Sigmoid colon (tissue), 7 donors: Measurements from ENCODE around the gene RAB39A. TPM values are rescaled to one million over a fixed set of nuclear protein-coding genes. Genes with fewer than 3 reads are reported as not detected.

ENCODE experiments used
- DNase-seq: peaks from one replicate; pipeline ENCODE4 v3.0.0-alpha.2; 2019
- H3K27ac ChIP-seq, 4 donors: fragments of 200-600 bp; sonication (generic); one replicate each; pipeline ENCODE4 v1.5.1; 2016 to 2019; ENCODE audit warnings: mild to moderate bottlenecking in 1 of 4
- H3K27me3 ChIP-seq, 3 donors: fragments of 200-600 bp; sonication (generic); one replicate each; pipeline ENCODE4 v1.5.1; 2019; ENCODE audit warnings: mild to moderate bottlenecking in 1 of 3
- H3K36me3 ChIP-seq, 4 donors: fragments of 200-600 bp; sonication (generic); one replicate each; pipeline ENCODE4 v1.5.1; 2016 to 2019
- H3K4me1 ChIP-seq, 4 donors: fragments of 200-600 bp; sonication (generic); one replicate each; pipeline ENCODE4 v1.5.1; 2017 to 2019
- H3K4me3 ChIP-seq, 4 donors: fragments of 200-600 bp; sonication (generic); one replicate each; pipeline ENCODE4 v1.5.1; 2017 to 2019; ENCODE audit warnings: mild to moderate bottlenecking in 2 of 4, moderate library complexity in 1 of 4
- H3K9me3 ChIP-seq, 4 donors: fragments of 200-600 bp in 3 of 4; sonication (generic) in 3 of 4; one replicate each; pipeline versions ENCODE4 v1.5.1 to v1.6.1; 2013 to 2019
- CTCF ChIP-seq, 4 experiments: fragments of 450-650 bp in 3 of 4; fragments of 200-600 bp in 1 of 4; IDR thresholded peaks; one replicate each; pipeline ENCODE4 v1.5.1; 2016 to 2019; ENCODE audit warnings: antibody characterized with exemption in 4 of 4, mild to moderate bottlenecking in 3 of 4, moderate library complexity in 2 of 4
- EP300 ChIP-seq, 4 donors: sonication (generic); formaldehyde crosslinking; IDR thresholded peaks; one replicate each; pipeline ENCODE4 v1.6.1; 2017; ENCODE audit warnings: antibody characterized with exemption in 4 of 4
- POLR2A ChIP-seq, 2 donors: fragments of 450-650 bp; IDR thresholded peaks; one replicate each; pipeline ENCODE4 v1.6.1; 2016; ENCODE audit warnings: antibody characterized with exemption in 2 of 2, mild to moderate bottlenecking in 2 of 2, moderate library complexity in 2 of 2
- POLR2AphosphoS5 ChIP-seq, 4 donors: sonication (generic); formaldehyde crosslinking; IDR thresholded peaks; one replicate each; pipeline ENCODE4 v1.6.1; 2017; ENCODE audit warnings: antibody characterized with exemption in 4 of 4
- WGBS, 2 donors: extraction: QIAGEN DNeasy Blood & Tissue Kit; methylation state at CpG; one replicate each; pipeline ENCODE4 v1.1.7; 2013; 5-methylcytosine and 5-hydroxymethylcytosine counted together
- intact Hi-C: fragments of 100-400 bp; cut with DNase I; formaldehyde crosslinking; loops from one replicate; pipeline ENCODE4 v1.15.1; 2023
- polyA plus RNA-seq, 3 donors: library from polyadenylated mRNA; stranded (reverse); fragments of 200-250 nt; gene quantifications; one replicate each; pipeline ENCODE4 v1.2.3, GENCODE V29; 2013
- total RNA-seq, 4 donors: library from RNA; depleted of rRNA; stranded (reverse); fragments of >200 nt; gene quantifications; one replicate each; pipeline ENCODE4 v1.1.0, GENCODE V29; 2016
- donor health status: healthy with polysubstance abuse.
- donor health status: Bipolar disorder and iron deficiency.
- donor health status: healthy.

RAB39A gene
- total and polyA plus RNA-seq, 7 donors: 0.55 to 1.8 (median 0.96) TPM; not detected in 1

- Histone ChIP-seq H3K4me1 (no peaks in the 10 kb centered on the region), H3K4me3 (no peak overlapping the region), H3K27ac (no peak overlapping the region), H3K36me3 (no peaks in the 10 kb centered on the region), H3K9me3 (no peaks in the 10 kb centered on the region), H3K27me3 (no peaks in the 10 kb centered on the region)
- DNase-seq: no peak
- no peak for TF ChIP-seq CTCF (IDR thresholded peaks at IDR 0.05)
- TF ChIP-seq POLR2A (IDR thresholded peaks at IDR 0.05): no peak
- TF ChIP-seq EP300 (IDR thresholded peaks at IDR 0.05): no peak
- TF ChIP-seq POLR2AphosphoS5 (IDR thresholded peaks at IDR 0.05): no peak
- intact Hi-C loops: no loop called here
These were observed 22.9 kb downstream of the RAB39A start for GRCh38 chr11:107951155-107951554.

DNA sequence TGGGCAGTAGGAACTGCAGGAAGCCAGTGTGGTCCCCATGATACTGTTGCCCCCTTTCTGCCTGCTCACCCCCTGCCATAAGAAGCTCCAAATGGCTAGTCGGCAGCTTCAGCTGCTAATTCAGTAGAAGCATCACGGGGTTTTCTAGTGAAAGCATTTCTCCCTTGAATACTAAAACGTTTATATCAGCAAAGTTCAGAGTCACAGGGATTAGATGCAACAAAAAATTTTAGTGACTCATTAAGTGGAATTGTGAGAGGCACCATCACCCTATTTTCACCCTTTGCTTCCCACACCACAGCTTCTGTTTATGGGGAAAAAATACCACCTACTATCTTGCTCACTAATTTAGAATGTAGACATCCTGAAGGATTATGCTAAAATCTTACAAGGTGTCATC is 25.2 kb downstream of the RAB39A start:
- intact Hi-C loops: no loop called here
- Histone ChIP-seq H3K36me3 (no peaks in the 10 kb centered on the region), H3K27me3 (no peaks in the 10 kb centered on the region), H3K9me3 (no peaks in the 10 kb centered on the region), H3K27ac (no peak overlapping the region), H3K4me1 (peaks cover 0 to 13% (median 0%) of the 10 kb centered on the region in 4 donors), H3K4me3 (no peak overlapping the region)
- DNase-seq: no peak
- WGBS, 2 donors: 72 to 76% methylated on average over 3 of the region's 3 CpGs
- TF ChIP-seq POLR2A (IDR thresholded peaks at IDR 0.05) (no peak), CTCF (IDR thresholded peaks at IDR 0.05) (no peak), EP300 (IDR thresholded peaks at IDR 0.05) (no peak), POLR2AphosphoS5 (IDR thresholded peaks at IDR 0.05) (no peak)

GRCh38 chr11:107956543-107956942 is 28.3 kb downstream of the RAB39A start:
- Histone ChIP-seq H3K4me1 (peaks cover 0 to 13% (median 0%) of the 10 kb centered on the region in 4 donors), H3K9me3 (no peaks in the 10 kb centered on the region), H3K27ac (no peak overlapping the region), H3K4me3 (no peak overlapping the region), H3K27me3 (no peaks in the 10 kb centered on the region), H3K36me3 (no peaks in the 10 kb centered on the region)
- WGBS, 2 donors: 94 to 98% methylated on average over 1 of the region's 1 CpG
- no peak for DNase-seq
- intact Hi-C loops: no loop called here
- TF ChIP-seq EP300 (IDR thresholded peaks at IDR 0.05): no peak
- no peak for TF ChIP-seq POLR2AphosphoS5 (IDR thresholded peaks at IDR 0.05)
- no peak for TF ChIP-seq CTCF (IDR thresholded peaks at IDR 0.05)
- no peak for TF ChIP-seq POLR2A (IDR thresholded peaks at IDR 0.05)

- peaks cover 0 to 13% (median 0%) of the 10 kb centered on the region in 4 donors for H3K4me1 ChIP-seq
- H3K36me3 ChIP-seq: no peaks in the 10 kb centered on the region
- intact Hi-C loops: no loop called here
- H3K9me3 ChIP-seq: no peaks in the 10 kb centered on the region
- H3K27ac ChIP-seq: no peak overlapping the region
- DNase-seq: no peak
- TF ChIP-seq POLR2AphosphoS5 (IDR thresholded peaks at IDR 0.05): no peak
- TF ChIP-seq CTCF (IDR thresholded peaks at IDR 0.05): no peak
- no peaks in the 10 kb centered on the region for H3K27me3 ChIP-seq
- WGBS, 2 donors: 4 to 17% methylated on average over 1 of the region's 1 CpG
- H3K4me3 ChIP-seq: no peak overlapping the region
These were observed 28.9 kb downstream of the RAB39A start for GRCh38 chr11:107957109-107957588.

GRCh38 chr11:107961480-107961879 is 33.2 kb downstream of the RAB39A start:
- H3K27ac ChIP-seq: no peak overlapping the region
- DNase-seq: no peak
- no peak overlapping the region for H3K4me3 ChIP-seq
- WGBS, 2 donors: 84 to 88% methylated on average over 3 of the region's 3 CpGs
- peaks cover 0 to 12% (median 0%) of the 10 kb centered on the region in 4 donors for H3K4me1 ChIP-seq
- TF ChIP-seq POLR2A (IDR thresholded peaks at IDR 0.05) (no peak), POLR2AphosphoS5 (IDR thresholded peaks at IDR 0.05) (no peak), CTCF (IDR thresholded peaks at IDR 0.05) (no peak), EP300 (IDR thresholded peaks at IDR 0.05) (no peak)
- H3K36me3 ChIP-seq: no peaks in the 10 kb centered on the region
- H3K9me3 ChIP-seq: no peaks in the 10 kb centered on the region
- no peaks in the 10 kb centered on the region for H3K27me3 ChIP-seq
- intact Hi-C loops: no loop called here
